HG03439 (cell line): ENCODE measurements around the gene DGKZ.
A peak's percentile ranks its signal among the peaks of the same experiment; 100 is the strongest.
"Not testable (repeated sequence)": the region's sequence is repeated elsewhere in the genome, so short reads cannot be mapped to it uniquely, and the experiment has no call there.

Experiments
- ATAC-seq: cut with Tn5 transposase; IDR thresholded peaks from one replicate; pipeline ENCODE4 v1.9.1; 2021; ENCODE audit warnings: mild to moderate bottlenecking, moderate library complexity; ENCODE audit not compliant: unreplicated experiment

The DGKZ gene

GRCh38 chr11:46366661-46367161 is 19.4 kb downstream of the DGKZ start:
- ATAC-seq, result no peak

GRCh38 chr11:46367244-46367915 is 20.1 kb downstream of the DGKZ start:
- peak; percentile 52 for ATAC-seq

GRCh38 chr11:46367916-46368267 is 20.6 kb downstream of the DGKZ start:
- ATAC-seq, result no peak

GRCh38 chr11:46369458-46370152 is 22.3 kb downstream of the DGKZ start:
- peak; percentile 44 for ATAC-seq

- ATAC-seq, result no peak
Measured at GRCh38 chr11:46370253-46370652, 23.0 kb downstream of the DGKZ start.

- not testable (repeated sequence) for ATAC-seq
Measured at GRCh38 chr11:46371262-46371661, 24.0 kb downstream of the DGKZ start.

GRCh38 chr11:46372086-46372485 is 24.8 kb downstream of the DGKZ start:
- ATAC-seq, result no peak

- ATAC-seq, result not testable (repeated sequence)
Measured at GRCh38 chr11:46372501-46372900, 25.2 kb downstream of the DGKZ start.

GRCh38 chr11:46373787-46374740 is 26.8 kb downstream of the DGKZ start:
- no peak for ATAC-seq

GRCh38 chr11:46374815-46375214 is 27.6 kb downstream of the DGKZ start:
- no peak for ATAC-seq

- ATAC-seq, result no peak
Measured at GRCh38 chr11:46375392-46376101, 28.3 kb downstream of the DGKZ start.

GRCh38 chr11:46376258-46377050 is 29.2 kb downstream of the DGKZ start:
- ATAC-seq, result no peak

GRCh38 chr11:46377290-46377689 is 30.0 kb downstream of the DGKZ start:
- ATAC-seq, result no peak

GRCh38 chr11:46377831-46378230 is 30.6 kb downstream of the DGKZ start:
- ATAC-seq, result no peak

GRCh38 chr11:46378296-46378695 is 31.0 kb downstream of the DGKZ start:
- ATAC-seq, result no peak

- no peak for ATAC-seq
Measured at GRCh38 chr11:46378811-46379481, 31.7 kb downstream of the DGKZ start.

GRCh38 chr11:46379482-46380293 is 32.4 kb downstream of the DGKZ start:
- ATAC-seq, result not testable (repeated sequence)

- no peak for ATAC-seq
Measured at GRCh38 chr11:46380340-46381047, 33.2 kb downstream of the DGKZ start.
